GM12872 (cell line): ENCODE results near the gene CREB3L2.

ENCODE experiments used
- CTCF ChIP-seq: IDR thresholded peaks from 3 replicates; pipeline ENCODE4 v1.5.1; 2011; ENCODE audit warnings: low read depth, mild to moderate bottlenecking, low read length, moderate library complexity; ENCODE audit not compliant: insufficient read depth

CREB3L2 gene

GRCh38 chr7:138024343-138024691, 22.4 kb upstream of the CREB3L2 start:
- no peak for TF ChIP-seq CTCF

GRCh38 chr7:138023618-138024342, 21.9 kb upstream of the CREB3L2 start:
- TF ChIP-seq CTCF, result no peak

- TF ChIP-seq CTCF, result no peak
These were observed 20.0 kb upstream of the CREB3L2 start for GRCh38 chr7:138021889-138022288.

- no peak for TF ChIP-seq CTCF
These were observed 16.1 kb upstream of the CREB3L2 start for GRCh38 chr7:138017992-138018391.

- TF ChIP-seq CTCF, result no peak
These were observed 13.2 kb upstream of the CREB3L2 start for GRCh38 chr7:138015096-138015495.

GRCh38 chr7:138014686-138015085, 12.8 kb upstream of the CREB3L2 start:
- TF ChIP-seq CTCF, result no peak

GRCh38 chr7:138009350-138009653, 7.4 kb upstream of the CREB3L2 start:
- TF ChIP-seq CTCF, result no peak
